AG09319 (cell line): Measurements from ENCODE around the gene TEPSIN.

Experiments used
- DNase-seq: peaks from one replicate; pipeline ENCODE4 v3.0.0-alpha.2; 2010; ENCODE audit warnings: low read depth; ENCODE audit errors: extremely low read depth
- CTCF ChIP-seq: IDR thresholded peaks from 2 replicates; pipeline ENCODE4 v1.5.1; 2011; ENCODE audit warnings: low read depth, mild to moderate bottlenecking, inconsistent platforms, low read length, moderate library complexity

Gene TEPSIN

GRCh38 chr17:81222620-81222905, 16.3 kb downstream of the TEPSIN start:
- TF ChIP-seq CTCF, result no peak
- no peak for DNase-seq

GRCh38 chr17:81221842-81222619, 16.8 kb downstream of the TEPSIN start:
- no peak for DNase-seq
- TF ChIP-seq CTCF, result no peak

GRCh38 chr17:81221371-81221841, 17.4 kb downstream of the TEPSIN start:
- DNase-seq, result no peak
- no peak for TF ChIP-seq CTCF

GRCh38 chr17:81219476-81220180, 19.2 kb downstream of the TEPSIN start:
- no peak for DNase-seq
- no peak for TF ChIP-seq CTCF

GRCh38 chr17:81218991-81219390, 19.9 kb downstream of the TEPSIN start:
- DNase-seq, result no peak
- no peak for TF ChIP-seq CTCF

- TF ChIP-seq CTCF, result no peak
- no peak for DNase-seq
Observed at GRCh38 chr17:81218459-81218858, 20.4 kb downstream of the TEPSIN start.

DNA sequence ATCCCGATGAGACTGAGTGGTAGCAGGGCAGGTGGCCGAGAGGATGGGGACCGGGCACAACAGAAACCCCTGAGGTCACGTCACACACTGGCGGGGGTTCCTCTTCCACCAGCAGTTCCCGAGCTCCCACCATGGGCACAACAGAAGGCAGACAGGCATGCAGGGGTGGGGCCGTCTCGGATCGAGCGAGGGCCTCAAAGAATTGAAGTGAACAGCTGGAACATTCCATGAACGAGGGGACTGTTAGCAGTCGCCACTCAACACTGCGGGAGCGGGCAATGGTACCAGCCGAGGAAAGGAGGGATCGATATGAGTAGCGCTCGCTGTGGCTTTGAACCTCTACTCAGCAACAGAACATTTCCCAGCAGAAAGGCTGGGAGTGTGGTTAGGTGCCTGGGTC, 21.4 kb downstream of the TEPSIN start:
- no peak for DNase-seq
- TF ChIP-seq CTCF, result no peak
